B cell (primary cell): ENCODE measurements around the gene RAI2. TPM values are rescaled to one million over a fixed set of nuclear protein-coding genes. Genes with fewer than 3 reads are reported as not detected.

Source experiments
- ATAC-seq: fragments of 200-7000 bp; cut with Tn5 transposase; one replicate; pipeline ENCODE4 v1.10.0; 2021; ENCODE audit warnings: low read depth, mild to moderate bottlenecking, moderate number of reproducible peaks, moderate library complexity
- CTCF ChIA-PET: fragments of 350-600 bp; sonication (Branson Sonifier 250); formaldehyde crosslinking; loops from one replicate; lab custom pipeline; 2021; ENCODE audit warnings: antibody characterized with exemption, inconsistent platforms; lab: Charles Lee
- POLR2A ChIA-PET: fragments of 350-600 bp; sonication (Branson Sonifier 250); formaldehyde crosslinking; loops from one replicate; lab custom pipeline; 2021; ENCODE audit warnings: antibody characterized with exemption; lab: Charles Lee
- DNase-seq: peaks from one replicate; pipeline ENCODE4 v3.0.0; 2013
- H2AFZ ChIP-seq: 2 replicates; pipeline ENCODE4 v1.6.1; 2012; ENCODE audit warnings: mild to moderate bottlenecking, low read depth, low read length; ENCODE audit not compliant: insufficient read depth, poor library complexity, severe bottlenecking
- H3K27ac ChIP-seq, 2 donors: 1 replicate in 1 of 2; 2 replicates in 1 of 2; pipeline ENCODE4 v1.5.1; 2012 to 2013; ENCODE audit warnings: low read length in 2 of 2, mild to moderate bottlenecking in 2 of 2, moderate library complexity in 1 of 2
- H3K27me3 ChIP-seq, 4 experiments: fragments of 200-600 bp in 1 of 4; sonication (generic) in 1 of 4; replicated peaks in 1 of 4; 1 replicate in 2 of 4; 2 replicates in 2 of 4; pipeline versions ENCODE4 v1.6.1 to v1.7.0; 2013 to 2016; ENCODE audit warnings: low read length in 3 of 4, mild to moderate bottlenecking in 2 of 4, mixed read lengths in 1 of 4, moderate library complexity in 1 of 4; ENCODE audit not compliant: insufficient read depth in 4 of 4, control insufficient read depth in 3 of 4; ENCODE audit errors: control extremely low read depth in 1 of 4
- H3K36me3 ChIP-seq, 2 experiments: replicated peaks in 1 of 2; 1 replicate in 1 of 2; 2 replicates in 1 of 2; pipeline versions ENCODE4 v1.6.1 to v1.7.1; 2013; ENCODE audit warnings: low read length in 1 of 2; ENCODE audit not compliant: insufficient read depth in 2 of 2, control insufficient read depth in 1 of 2; ENCODE audit errors: control extremely low read depth in 1 of 2, extremely low read depth in 1 of 2
- H3K4me1 ChIP-seq, 2 donors: fragments of 200-600 bp in 1 of 2; sonication (generic) in 1 of 2; 1 replicate in 1 of 2; 2 replicates in 1 of 2; pipeline versions ENCODE4 v1.5.1 to v1.6.1; 2013 to 2017; ENCODE audit warnings: low read length in 2 of 2; ENCODE audit not compliant: control insufficient read depth in 2 of 2, insufficient read depth in 2 of 2
- H3K4me2 ChIP-seq: replicated peaks from 2 replicates; pipeline ENCODE3; 2012; ENCODE audit warnings: mild to moderate bottlenecking, low read depth, low read length; ENCODE audit not compliant: poor library complexity, severe bottlenecking
- H3K4me3 ChIP-seq, 5 experiments: fragments of 200-600 bp in 1 of 5; sonication (generic) in 1 of 5; 1 replicate in 3 of 5; 2 replicates in 2 of 5; pipeline versions ENCODE4 v1.5.1 to v1.7.0; 2011 to 2016; ENCODE audit warnings: low read length in 4 of 5, mild to moderate bottlenecking in 4 of 5, low read depth in 2 of 5, control low read depth in 1 of 5, moderate library complexity in 1 of 5; ENCODE audit not compliant: insufficient read depth in 1 of 5; ENCODE audit errors: control extremely low read depth in 1 of 5, extremely low read depth in 1 of 5
- H3K79me2 ChIP-seq: fragments of 200-600 bp; sonication (generic); one replicate; pipeline ENCODE4 v1.6.0; 2016; ENCODE audit warnings: low read length; ENCODE audit not compliant: control insufficient read depth, insufficient read depth
- H3K9ac ChIP-seq: fragments of 200-600 bp; sonication (generic); 2 replicates; pipeline ENCODE4 v1.6.1; 2017; ENCODE audit warnings: mild to moderate bottlenecking, low read length, moderate library complexity
- H3K9me3 ChIP-seq, 3 donors: one replicate each; pipeline versions ENCODE4 v1.6.1 to v1.7.1; 2013; ENCODE audit warnings: low read length in 2 of 3; ENCODE audit not compliant: control insufficient read depth in 2 of 3, insufficient read depth in 1 of 3; ENCODE audit errors: control extremely low read depth in 1 of 3
- H4K20me1 ChIP-seq: 2 replicates; pipeline ENCODE4 v1.6.0; 2012; ENCODE audit warnings: mild to moderate bottlenecking, low read length; ENCODE audit not compliant: insufficient read depth, control insufficient read depth, poor library complexity, severe bottlenecking
- H3K27ac Mint-ChIP-seq: one replicate; pipeline ENCODE4 v1.8.0; 2021; ENCODE audit warnings: mixed read lengths
- H3K27me3 Mint-ChIP-seq: one replicate; pipeline ENCODE4 v1.8.0; 2021; ENCODE audit warnings: mixed read lengths
- H3K4me1 Mint-ChIP-seq: one replicate; pipeline ENCODE4 v1.8.0; 2021; ENCODE audit warnings: mixed read lengths
- H3K4me3 Mint-ChIP-seq: one replicate; pipeline ENCODE4 v1.8.0; 2021; ENCODE audit warnings: mixed read lengths
- H3K9me3 Mint-ChIP-seq: one replicate; pipeline ENCODE4 v1.8.0; 2022; ENCODE audit warnings: mixed read lengths; ENCODE audit not compliant: insufficient read depth
- EZH2 ChIP-seq: IDR thresholded peaks from 2 replicates; pipeline ENCODE4 v1.6.1; 2012; ENCODE audit warnings: borderline replicate concordance, low read depth, mild to moderate bottlenecking, moderate library complexity, low read length; ENCODE audit not compliant: insufficient read depth, poor library complexity, severe bottlenecking
- WGBS: methylation state at CpG from one replicate; pipeline ENCODE4 v1.1.5; 2013; ENCODE audit warnings: missing lambda C conversion rate; ENCODE audit not compliant: insufficient coverage; 5-methylcytosine and 5-hydroxymethylcytosine counted together
- intact Hi-C: fragments of 100-400 bp; cut with micrococcal nuclease; formaldehyde crosslinking; loops from one replicate; pipeline ENCODE4 v1.10.0; 2022
- polyA plus RNA-seq: library from polyadenylated mRNA; depleted of rRNA; stranded (reverse); fragments of >200 nt; gene quantifications from 2 replicates; pipeline ENCODE4 v1.2.3, GENCODE V29; 2012
- total RNA-seq, 2 donors: library from RNA; stranded (reverse); fragments of 120-200 nt in 1 of 2; gene quantifications; 1 replicate in 1 of 2; 2 replicates in 1 of 2; pipeline versions ENCODE4 v1.2.3 to v1.2.4, GENCODE V29; 2013 to 2022
- TF ChIP-seq, protein P1 (sequence below): fragments of 200-600 bp; IDR thresholded peaks from one replicate; pipeline ENCODE4 v1.8.0; 2022; ENCODE audit warnings: antibody characterized with exemption, mild to moderate bottlenecking

Gene RAI2
- total and polyA plus RNA-seq, 2 donors (not counting 1 experiment from before 2014, with no cell fraction given): not detected

DNA sequence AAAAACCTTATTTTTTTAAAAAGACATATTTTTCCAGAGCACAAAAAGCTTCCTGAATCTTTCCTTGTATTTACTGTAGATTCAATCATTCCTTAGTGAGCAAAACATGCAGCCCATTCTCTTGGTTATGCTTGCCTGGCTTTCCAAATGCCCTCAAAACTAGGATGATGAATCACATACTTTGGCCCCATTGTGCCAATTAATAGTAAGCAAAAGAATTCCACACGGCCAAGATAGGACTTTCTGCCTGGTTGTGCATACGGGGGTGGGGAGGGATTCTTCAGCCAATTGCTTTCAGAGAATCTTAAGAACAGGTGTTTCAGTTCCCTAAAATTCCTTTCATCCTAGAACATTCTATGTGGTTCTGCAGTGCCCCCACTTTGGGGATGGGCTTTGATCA is 7.0 kb downstream of the RAI2 start:
- no peak for TF ChIP-seq EZH2
- TF ChIP-seq, protein P1, sequence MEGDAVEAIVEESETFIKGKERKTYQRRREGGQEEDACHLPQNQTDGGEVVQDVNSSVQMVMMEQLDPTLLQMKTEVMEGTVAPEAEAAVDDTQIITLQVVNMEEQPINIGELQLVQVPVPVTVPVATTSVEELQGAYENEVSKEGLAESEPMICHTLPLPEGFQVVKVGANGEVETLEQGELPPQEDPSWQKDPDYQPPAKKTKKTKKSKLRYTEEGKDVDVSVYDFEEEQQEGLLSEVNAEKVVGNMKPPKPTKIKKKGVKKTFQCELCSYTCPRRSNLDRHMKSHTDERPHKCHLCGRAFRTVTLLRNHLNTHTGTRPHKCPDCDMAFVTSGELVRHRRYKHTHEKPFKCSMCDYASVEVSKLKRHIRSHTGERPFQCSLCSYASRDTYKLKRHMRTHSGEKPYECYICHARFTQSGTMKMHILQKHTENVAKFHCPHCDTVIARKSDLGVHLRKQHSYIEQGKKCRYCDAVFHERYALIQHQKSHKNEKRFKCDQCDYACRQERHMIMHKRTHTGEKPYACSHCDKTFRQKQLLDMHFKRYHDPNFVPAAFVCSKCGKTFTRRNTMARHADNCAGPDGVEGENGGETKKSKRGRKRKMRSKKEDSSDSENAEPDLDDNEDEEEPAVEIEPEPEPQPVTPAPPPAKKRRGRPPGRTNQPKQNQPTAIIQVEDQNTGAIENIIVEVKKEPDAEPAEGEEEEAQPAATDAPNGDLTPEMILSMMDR: no peak
- Histone ChIP-seq H3K79me2 (no peaks in the 10 kb centered on the region), H3K27me3 (peaks cover 0 to 3% (median 1%) of the 10 kb centered on the region in 4 experiments), H3K4me3 (no peak overlapping the region), H3K4me1 (no peaks in the 10 kb centered on the region), H4K20me1 (no peaks in the 10 kb centered on the region), H3K9me3 (no peaks in the 10 kb centered on the region), H3K27ac (no peak overlapping the region), H3K36me3 (no peaks in the 10 kb centered on the region), H3K9ac (no peak overlapping the region), H3K4me2 (no peak overlapping the region), H2AFZ (no peak overlapping the region)
- no peak overlapping the region for H3K27ac Mint-ChIP-seq
- ATAC-seq: no peak
- no peaks in the 10 kb centered on the region for H3K9me3 Mint-ChIP-seq
- intact Hi-C loops: no loop called here
- ChIA-PET POLR2A (no interaction called here), CTCF (no interaction called here)
- peaks cover 21% of the 10 kb centered on the region for H3K27me3 Mint-ChIP-seq
- no CpG with 5 or more reads among the region's 2 CpGs for WGBS
- no peak overlapping the region for H3K4me3 Mint-ChIP-seq
- DNase-seq: no peak
- H3K4me1 Mint-ChIP-seq: no peaks in the 10 kb centered on the region

DNA sequence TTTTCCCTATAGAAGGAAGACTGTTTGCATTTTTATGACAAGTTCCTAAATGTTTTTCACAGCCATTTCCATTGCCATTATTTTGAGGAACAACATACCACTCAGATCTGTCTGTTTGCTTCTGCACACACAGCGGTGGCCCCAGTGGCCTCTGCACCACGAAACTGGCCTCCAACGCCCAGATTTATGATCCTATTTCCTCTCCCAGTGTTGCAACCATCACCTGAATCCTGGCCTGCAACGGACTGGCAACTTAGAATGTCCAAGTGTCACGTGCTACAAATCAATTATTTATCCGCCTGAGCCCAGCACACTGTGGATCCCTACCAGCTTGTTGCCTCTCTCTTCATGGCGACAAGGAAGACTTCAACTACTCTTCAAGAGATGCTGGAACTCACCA is 9.2 kb downstream of the RAI2 start:
- no peak for TF ChIP-seq EZH2
- TF ChIP-seq, protein P1: no peak
- H3K27ac Mint-ChIP-seq: no peak overlapping the region

More for the DNA sequence above, 9.2 kb downstream of the RAI2 start:
- Histone ChIP-seq H3K4me2 (no peak overlapping the region), H3K79me2 (no peaks in the 10 kb centered on the region), H3K27ac (no peak overlapping the region), H3K27me3 (no peaks in the 10 kb centered on the region), H4K20me1 (no peaks in the 10 kb centered on the region), H3K4me3 (no peak overlapping the region), H3K9ac (no peak overlapping the region), H3K9me3 (no peaks in the 10 kb centered on the region), H2AFZ (no peak overlapping the region), H3K4me1 (no peaks in the 10 kb centered on the region), H3K36me3 (no peaks in the 10 kb centered on the region)
- no peak for DNase-seq
- intact Hi-C loops: no loop called here
- no peaks in the 10 kb centered on the region for H3K4me1 Mint-ChIP-seq
- ATAC-seq: no peak
- 47% methylated on average over 7 of the region's 7 CpGs for WGBS
- H3K27me3 Mint-ChIP-seq: peaks cover 7% of the 10 kb centered on the region
- ChIA-PET CTCF (no interaction called here), POLR2A (no interaction called here)
- no peak overlapping the region for H3K4me3 Mint-ChIP-seq
- H3K9me3 Mint-ChIP-seq: no peaks in the 10 kb centered on the region
